SU-DHL-6 (cell line): Measurements from ENCODE around the gene AUH.

ENCODE experiments used
- H2AFZ ChIP-seq: fragments of 200-600 bp; sonication (generic); 2 replicates; pipeline ENCODE4 v1.6.1; 2014; ENCODE audit warnings: low read depth, mild to moderate bottlenecking, moderate library complexity, mixed read lengths, antibody characterized with exemption, low read length; ENCODE audit not compliant: severe bottlenecking
- H3F3A ChIP-seq: fragments of 200-600 bp; shearing (Covaris generic); 2 replicates; pipeline ENCODE4 v1.6.0; 2016; ENCODE audit warnings: antibody characterized with exemption, mild to moderate bottlenecking; ENCODE audit not compliant: insufficient read depth
- H3K27ac ChIP-seq: fragments of 200-600 bp; sonication (generic); 2 replicates; pipeline ENCODE4 v1.5.1; 2016; ENCODE audit warnings: low read depth, mild to moderate bottlenecking, low read length, moderate library complexity, mixed read lengths
- H3K27me3 ChIP-seq: fragments of 200-600 bp; sonication (generic), shearing (Covaris generic); 2 replicates; pipeline ENCODE4 v1.6.0; 2014; ENCODE audit warnings: mild to moderate bottlenecking, low read length
- H3K36me3 ChIP-seq: fragments of 200-600 bp; sonication (generic); 2 replicates; pipeline ENCODE4 v1.6.1; 2014; ENCODE audit warnings: mild to moderate bottlenecking, low read length, mixed read lengths
- H3K4me2 ChIP-seq: fragments of 300-600, 200-600 bp; shearing (Covaris generic), sonication (generic); 2 replicates; pipeline ENCODE4 v1.6.0; 2014; ENCODE audit warnings: low read length, low read depth, mild to moderate bottlenecking; ENCODE audit not compliant: poor library complexity, severe bottlenecking
- H3K4me3 ChIP-seq: fragments of 200-600 bp; sonication (generic); 2 replicates; pipeline ENCODE4 v1.5.1; 2014; ENCODE audit warnings: antibody characterized with exemption, low read length, mild to moderate bottlenecking, mixed read lengths; ENCODE audit not compliant: insufficient read depth, poor library complexity, severe bottlenecking
- H3K79me2 ChIP-seq: fragments of 200-600 bp; sonication (generic); 2 replicates; pipeline ENCODE4 v1.6.1; 2014; ENCODE audit warnings: mild to moderate bottlenecking, low read length, moderate library complexity; ENCODE audit not compliant: insufficient read depth
- H3K9ac ChIP-seq: fragments of 200-600 bp; sonication (generic); 2 replicates; pipeline ENCODE4 v1.7.0; 2014; ENCODE audit warnings: mild to moderate bottlenecking, low read length
- H3K9me2 ChIP-seq: fragments of 200-600 bp; sonication (generic); replicated peaks from 2 replicates; pipeline ENCODE4 v1.6.1; 2014; ENCODE audit warnings: low read length; ENCODE audit not compliant: insufficient read depth
- H3K9me3 ChIP-seq: fragments of 200-600 bp; sonication (generic); 2 replicates; pipeline ENCODE4 v1.6.1; 2014; ENCODE audit warnings: low read length, mixed read lengths; ENCODE audit not compliant: insufficient read depth
- H4K20me1 ChIP-seq: fragments of 200-600 bp; sonication (generic); 2 replicates; pipeline ENCODE4 v1.6.1; 2014; ENCODE audit warnings: low read depth, mild to moderate bottlenecking, antibody characterized with exemption, low read length, moderate library complexity, mixed read lengths
- CTCF ChIP-seq: fragments of 200-600 bp; sonication (generic); IDR thresholded peaks from one replicate; pipeline ENCODE4 v1.5.1; 2017; ENCODE audit warnings: antibody characterized with exemption, mild to moderate bottlenecking, low read length, moderate library complexity; ENCODE audit not compliant: insufficient read depth, poor library complexity, severe bottlenecking
- EZH2phosphoT487 ChIP-seq: fragments of 200-600 bp; sonication (generic), shearing (Covaris generic); conservative IDR thresholded peaks from 2 replicates; pipeline ENCODE4 v1.6.1; 2018; ENCODE audit warnings: mild to moderate bottlenecking, antibody characterized with exemption, low read length, moderate library complexity, mixed read lengths

The AUH gene

GRCh38 chr9:91408475-91408874, 46.8 kb upstream of the AUH start:
- no peaks in the 10 kb centered on the region for H3K9me2 ChIP-seq
- TF ChIP-seq EZH2phosphoT487, result no peak
- TF ChIP-seq CTCF, result no peak
- no peaks in the 10 kb centered on the region for H3K36me3 ChIP-seq
- no peak overlapping the region for H3K4me3 ChIP-seq
- no peaks in the 10 kb centered on the region for H3K27me3 ChIP-seq
- no peak overlapping the region for H3K4me2 ChIP-seq
- H3F3A ChIP-seq, result no peaks in the 10 kb centered on the region
- H4K20me1 ChIP-seq, result no peaks in the 10 kb centered on the region
- no peak overlapping the region for H3K27ac ChIP-seq
- no peaks in the 10 kb centered on the region for H3K9me3 ChIP-seq
- H3K79me2 ChIP-seq, result no peaks in the 10 kb centered on the region
- no peak overlapping the region for H3K9ac ChIP-seq
- H2AFZ ChIP-seq, result no peak overlapping the region

GRCh38 chr9:91407580-91408318, 46.0 kb upstream of the AUH start:
- Histone ChIP-seq H3K36me3 (no peaks in the 10 kb centered on the region), H4K20me1 (no peaks in the 10 kb centered on the region), H3K4me3 (no peak overlapping the region), H3K27ac (no peak overlapping the region), H3K9ac (no peak overlapping the region), H2AFZ (no peak overlapping the region), H3K27me3 (no peaks in the 10 kb centered on the region), H3F3A (no peaks in the 10 kb centered on the region), H3K9me3 (no peaks in the 10 kb centered on the region), H3K9me2 (no peaks in the 10 kb centered on the region), H3K4me2 (no peak overlapping the region), H3K79me2 (no peaks in the 10 kb centered on the region)
- TF ChIP-seq CTCF (no peak), EZH2phosphoT487 (no peak)

GRCh38 chr9:91405343-91406077, 43.8 kb upstream of the AUH start:
- Histone ChIP-seq H3K9me2 (no peaks in the 10 kb centered on the region), H3K4me3 (no peak overlapping the region), H3K27me3 (no peaks in the 10 kb centered on the region), H3K36me3 (no peaks in the 10 kb centered on the region), H3F3A (no peaks in the 10 kb centered on the region), H2AFZ (no peak overlapping the region), H3K9me3 (no peaks in the 10 kb centered on the region), H4K20me1 (no peaks in the 10 kb centered on the region), H3K4me2 (no peak overlapping the region), H3K27ac (no peak overlapping the region), H3K9ac (no peak overlapping the region), H3K79me2 (no peaks in the 10 kb centered on the region)
- TF ChIP-seq EZH2phosphoT487 (no peak), CTCF (no peak)
